ENCODE results near the gene ABO. TPM values are rescaled to one million over a fixed set of nuclear protein-coding genes. Genes with fewer than 3 reads are reported as not detected.
"Not testable (repeated sequence)": the region's sequence is repeated elsewhere in the genome, so short reads cannot be mapped to it uniquely, and the experiment has no call there.

ABO gene
- total RNA-seq, 1 donor from 2014 or later: 0.03 TPM

- no peak for DNase-seq (ENCODE audit: low spot score)
- ATAC-seq: no peak
These were observed 26.2 kb downstream of the ABO start for GRCh38 chr9:133248726-133249295.

DNA sequence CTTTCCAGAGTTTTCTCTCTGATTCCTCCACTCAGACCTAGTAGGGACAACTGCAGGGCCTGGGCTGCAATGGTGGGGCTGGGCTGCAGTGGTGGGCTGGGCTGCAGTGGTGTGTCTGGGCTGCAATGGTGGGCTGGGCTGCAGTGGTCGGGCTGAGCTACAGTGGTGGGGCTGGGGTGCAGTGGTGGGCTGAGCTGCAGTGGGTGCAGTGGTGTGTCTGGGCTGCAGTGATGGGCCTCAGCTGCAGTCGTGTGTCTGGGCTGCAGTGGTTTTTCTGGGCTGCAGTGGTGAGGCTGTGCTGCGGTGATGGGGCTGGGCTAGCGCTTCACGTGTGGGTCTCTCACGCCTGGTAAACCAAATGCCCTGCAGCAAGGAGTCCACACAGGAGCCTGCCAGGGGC lies 27.4 kb downstream of the ABO start:
- no peak for ATAC-seq
- DNase-seq (ENCODE audit: low spot score): no peak

- ATAC-seq: no peak
These were observed 28.0 kb downstream of the ABO start for GRCh38 chr9:133246991-133247390.

GRCh38 chr9:133246562-133246961 lies 28.4 kb downstream of the ABO start:
- DNase-seq (ENCODE audit: low spot score): no peak
- ATAC-seq: no peak

More at GRCh38 chr9:133246991-133247390, 28.0 kb downstream of the ABO start:
- no peak for DNase-seq (ENCODE audit: low spot score)

GRCh38 chr9:133242991-133243390 lies 32.0 kb downstream of the ABO start:
- DNase-seq (ENCODE audit: low spot score) (no peak), ATAC-seq (no peak)

- no peak for ATAC-seq
- DNase-seq (ENCODE audit: low spot score): no peak
These were observed 32.8 kb downstream of the ABO start for GRCh38 chr9:133242241-133242640.

GRCh38 chr9:133239533-133240090 lies 35.4 kb downstream of the ABO start:
- DNase-seq (ENCODE audit: low spot score) (no peak), ATAC-seq (no peak)

DNA sequence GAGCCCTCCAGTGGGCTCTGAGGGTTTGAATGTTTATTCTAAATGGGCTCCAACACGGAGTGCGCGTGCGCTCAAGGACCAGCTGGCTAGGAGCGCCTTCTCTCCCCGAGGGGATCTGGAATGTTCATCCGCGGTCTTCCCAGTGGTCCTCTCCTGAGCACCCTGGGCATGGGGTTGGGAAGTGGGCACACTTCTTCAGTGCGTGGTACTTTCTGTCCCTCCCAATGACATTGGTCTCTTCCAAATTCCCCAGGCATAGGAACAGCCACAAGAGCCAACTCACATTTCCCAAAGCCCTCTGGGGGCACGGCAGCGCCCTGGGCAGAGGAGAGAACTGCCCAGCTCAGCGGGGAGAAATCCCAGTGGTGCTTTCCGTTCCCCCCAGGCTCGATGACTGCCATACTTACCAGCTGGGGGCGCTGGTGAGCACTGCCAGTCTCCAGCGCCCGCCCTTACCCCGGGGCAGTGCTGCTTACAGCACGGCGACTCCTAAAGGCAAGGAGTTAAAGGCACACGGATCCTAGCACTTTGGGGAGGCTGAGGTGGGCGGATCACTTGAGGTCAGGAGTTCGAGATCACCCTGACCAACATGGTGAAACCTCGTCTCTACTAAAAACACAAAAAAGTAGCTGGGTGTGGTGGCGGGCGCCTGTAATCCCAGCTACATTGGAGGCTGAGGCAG lies 36.0 kb downstream of the ABO start:
- ATAC-seq (peak; percentile 62), DNase-seq (ENCODE audit: low spot score) (no peak)

GRCh38 chr9:133238272-133238850 lies 36.6 kb downstream of the ABO start:
- DNase-seq (ENCODE audit: low spot score) (peak; percentile 63), ATAC-seq (peak; percentile 79)

- no peak for ATAC-seq
- DNase-seq (ENCODE audit: low spot score): no peak
These were observed 37.8 kb downstream of the ABO start for GRCh38 chr9:133237035-133237731.

GRCh38 chr9:133236291-133237034 lies 38.5 kb downstream of the ABO start:
- ATAC-seq; DNase-seq (ENCODE audit: low spot score): not testable (repeated sequence)

- ATAC-seq (no peak), DNase-seq (ENCODE audit: low spot score) (no peak)
These were observed 39.3 kb downstream of the ABO start for GRCh38 chr9:133235549-133236222.

GRCh38 chr9:133234577-133235322 lies 40.3 kb downstream of the ABO start:
- DNase-seq (ENCODE audit: low spot score): no peak
- ATAC-seq: no peak

GRCh38 chr9:133233681-133234432 lies 41.1 kb downstream of the ABO start:
- no peak for DNase-seq (ENCODE audit: low spot score)
- no peak for ATAC-seq

DNA sequence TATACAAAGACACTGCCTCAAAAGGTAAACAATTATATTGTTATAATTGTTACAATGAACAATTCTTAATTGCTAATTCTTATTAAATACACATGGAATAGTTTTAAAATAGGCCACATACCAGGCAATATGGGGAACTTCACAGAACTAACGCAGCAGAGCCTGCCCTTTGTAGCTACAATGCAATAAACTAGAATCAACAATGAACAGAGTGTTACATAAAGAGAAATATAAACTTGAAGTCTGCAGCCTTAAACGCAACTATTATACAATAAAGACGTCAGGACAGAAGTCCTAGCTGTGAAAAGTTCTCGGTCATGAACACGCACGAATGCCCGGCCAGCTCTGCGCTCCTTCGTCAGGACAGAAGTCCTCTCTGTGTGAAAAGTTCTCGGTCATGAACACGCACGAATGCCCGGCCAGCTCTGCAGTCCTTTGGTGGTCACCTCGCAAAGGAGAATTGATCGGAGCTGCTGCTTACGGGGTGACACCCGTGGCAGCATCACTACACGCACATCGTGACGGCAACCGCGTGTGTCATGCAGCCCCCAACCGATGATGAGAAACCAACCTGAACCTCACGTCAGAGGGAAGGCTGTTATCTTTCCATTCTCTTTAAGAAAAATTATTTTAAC lies 43.0 kb downstream of the ABO start:
- ATAC-seq; DNase-seq (ENCODE audit: low spot score): not testable (repeated sequence)

GRCh38 chr9:133230514-133230913 lies 44.5 kb downstream of the ABO start:
- DNase-seq (ENCODE audit: low spot score); ATAC-seq: not testable (repeated sequence)

GRCh38 chr9:133230093-133230492 lies 44.9 kb downstream of the ABO start:
- no peak for DNase-seq (ENCODE audit: low spot score)
- no peak for ATAC-seq
